Endothelial cell of umbilical vein (primary cell): ENCODE measurements around the gene SYN1. TPM values are rescaled to one million over a fixed set of nuclear protein-coding genes. Genes with fewer than 3 reads are reported as not detected.

ENCODE experiments used
- BruUV-seq: library from RNA; stranded (reverse); fragments of 400-500 nt; replicated peaks from 2 replicates; lab custom pipeline; 2021; lab: Mats Ljungman, UMichigan
- CTCF ChIA-PET: fragments of 300-600, 350-600 bp; sonication (Branson Sonifier 250); formaldehyde crosslinking; loops from one replicate; lab custom pipeline; 2021; ENCODE audit warnings: antibody characterized with exemption, inconsistent platforms; lab: Charles Lee
- POLR2A ChIA-PET: fragments of 300-600, 350-600 bp; sonication (Branson Sonifier 250); formaldehyde crosslinking; loops from one replicate; lab custom pipeline; 2021; ENCODE audit warnings: antibody characterized with exemption, inconsistent platforms; lab: Charles Lee
- DNase-seq: peaks from one replicate; pipeline ENCODE4 v3.0.0-alpha.2; 2011; ENCODE audit warnings: low read depth, low spot score
- FAIRE-seq: peaks from 2 replicates; lab custom pipeline; 2011; peaks lifted over from hg19 to GRCh38; lab: Jason Lieb, UNC
- H2AFZ ChIP-seq: 2 replicates; pipeline ENCODE4 v1.6.0; 2012; ENCODE audit warnings: low read depth, low read length, control low read depth, inconsistent platforms
- H3K27ac ChIP-seq: 2 replicates; pipeline ENCODE4 v1.5.1; 2011; ENCODE audit warnings: low read depth, mild to moderate bottlenecking, control low read depth, low read length, moderate library complexity; ENCODE audit not compliant: insufficient read depth
- H3K27me3 ChIP-seq, 2 experiments: 2 replicates each; pipeline versions ENCODE4 v1.6.0 to v1.6.1; 2011; ENCODE audit warnings: low read length in 2 of 2, mixed read lengths in 1 of 2; ENCODE audit not compliant: control insufficient read depth in 2 of 2, insufficient read depth in 2 of 2
- H3K36me3 ChIP-seq, 2 experiments: 2 replicates in 1 of 2; 3 replicates in 1 of 2; pipeline ENCODE4 v1.5.1; 2011; ENCODE audit warnings: low read length in 2 of 2, mild to moderate bottlenecking in 1 of 2, moderate library complexity in 1 of 2; ENCODE audit not compliant: control insufficient read depth in 2 of 2, insufficient read depth in 2 of 2; ENCODE audit errors: extremely low read depth in 1 of 2
- H3K4me1 ChIP-seq: 3 replicates; pipeline ENCODE4 v1.5.1; 2011; ENCODE audit warnings: mild to moderate bottlenecking, low read length; ENCODE audit not compliant: control insufficient read depth, insufficient read depth; ENCODE audit errors: extremely low read depth
- H3K4me2 ChIP-seq: 2 replicates; pipeline ENCODE4 v1.6.1; 2011; ENCODE audit warnings: low read length, control low read depth, mixed read lengths; ENCODE audit not compliant: insufficient read depth
- H3K4me3 ChIP-seq, 3 experiments: fragments of 200-600 bp in 1 of 3; sonication (generic), shearing (Covaris generic) in 1 of 3; replicated peaks in 1 of 3; 2 replicates each; pipeline ENCODE4 v1.5.1; 2011 to 2016; ENCODE audit warnings: control low read depth in 3 of 3, low read length in 3 of 3, mild to moderate bottlenecking in 2 of 3, inconsistent platforms in 1 of 3, low read depth in 1 of 3, moderate library complexity in 1 of 3; ENCODE audit not compliant: insufficient read depth in 1 of 3
- H3K79me2 ChIP-seq: 2 replicates; pipeline ENCODE4 v1.6.0; 2012; ENCODE audit warnings: low read length, inconsistent platforms; ENCODE audit not compliant: control insufficient read depth, insufficient read depth
- H3K9ac ChIP-seq: replicated peaks from 2 replicates; pipeline ENCODE3; 2011; ENCODE audit warnings: low read length, control low read depth; ENCODE audit not compliant: insufficient read depth; ENCODE audit errors: extremely low read depth
- H3K9me1 ChIP-seq: replicated peaks from 3 replicates; pipeline ENCODE4 v1.6.0; 2011; ENCODE audit warnings: mild to moderate bottlenecking, low read length; ENCODE audit not compliant: control insufficient read depth, insufficient read depth; ENCODE audit errors: extremely low read depth
- H3K9me3 ChIP-seq: replicated peaks from 2 replicates; pipeline ENCODE4 v1.5.1; 2012; ENCODE audit warnings: low read length, inconsistent platforms; ENCODE audit not compliant: control insufficient read depth, insufficient read depth
- H4K20me1 ChIP-seq: replicated peaks from 2 replicates; pipeline ENCODE3; 2011; ENCODE audit warnings: mild to moderate bottlenecking, low read length; ENCODE audit not compliant: control insufficient read depth, insufficient read depth; ENCODE audit errors: extremely low read depth
- CTCF ChIP-seq, 2 donors: IDR thresholded peaks; 1 replicate in 1 of 2; 2 replicates in 1 of 2; pipeline ENCODE4 v1.5.1; 2011; ENCODE audit warnings: low read length in 2 of 2, mild to moderate bottlenecking in 2 of 2, moderate library complexity in 2 of 2, control low read depth in 1 of 2, inconsistent platforms in 1 of 2, low read depth in 1 of 2; ENCODE audit not compliant: insufficient read depth in 1 of 2; ENCODE audit errors: extremely low read depth in 1 of 2
- EZH2 ChIP-seq: IDR thresholded peaks from 2 replicates; pipeline ENCODE4 v1.6.1; 2012; ENCODE audit warnings: borderline replicate concordance, low read depth, mild to moderate bottlenecking, moderate library complexity, low read length, inconsistent platforms; ENCODE audit not compliant: severe bottlenecking
- JUN ChIP-seq: IDR thresholded peaks from 2 replicates; pipeline ENCODE4 v1.6.1; 2011; ENCODE audit warnings: borderline replicate concordance, low read depth; ENCODE audit not compliant: insufficient read length, insufficient read depth
- MAX ChIP-seq: IDR thresholded peaks from 2 replicates; pipeline ENCODE4 v1.6.1; 2011; ENCODE audit not compliant: insufficient read depth, insufficient read length
- MYC ChIP-seq: IDR thresholded peaks from one replicate; pipeline ENCODE4 v1.6.1; 2011; ENCODE audit warnings: mild to moderate bottlenecking, low read depth, low read length
- POLR2AphosphoS5 ChIP-seq: IDR thresholded peaks from 2 replicates; pipeline ENCODE4 v1.6.1; 2012; ENCODE audit warnings: low read depth, mild to moderate bottlenecking, control low read depth, low read length, moderate library complexity; ENCODE audit not compliant: insufficient read depth
- dilution Hi-C: fragments of 300-500 bp; cut with MboI; formaldehyde crosslinking; loops from one replicate; pipeline ENCODE4 v1.15.0; 2019; ENCODE audit warnings: low sequenced_read_pairs; ENCODE audit not compliant: extremely low pct_ligation_motif_present
- intact Hi-C: fragments of 100-400 bp; cut with micrococcal nuclease; formaldehyde crosslinking; loops from one replicate; pipeline ENCODE4 v1.10.0; 2022
- polyA plus RNA-seq, 4 experiments: library from polyadenylated mRNA; depleted of rRNA in 3 of 4; stranded (reverse) in 3 of 4; unstranded in 1 of 4; fragments of >200 nt; gene quantifications; 2 replicates each; pipeline versions ENCODE4 v1.2.1 to v1.2.3, GENCODE V29; 2011 to 2012; ENCODE audit warnings: missing spikeins in 1 of 4
- total RNA-seq: library from RNA; stranded (reverse); gene quantifications from 2 replicates; pipeline ENCODE4 v1.2.3, GENCODE V29; 2021

The SYN1 gene
- total and polyA plus RNA-seq, 2 donors (not counting 3 experiments of a cell fraction or from before 2014, with no cell fraction given): not detected

- ChIA-PET POLR2A (no interaction called here), CTCF (interaction anchor here (0.6 to 2.2 kb wide), 13 partner anchors 14 to 147 kb away, joined by 3 to 13 read pairs (median 6); no protein-coding TSS in a partner anchor)
- H3K36me3 ChIP-seq: peaks cover 0 to 2% of the 10 kb centered on the region in 2 experiments
- H3K4me1 ChIP-seq: peaks cover 9% of the 10 kb centered on the region
- intact Hi-C loops (loop anchor here (1.0 to 5.0 kb wide), 3 partner anchors 82 to 147 kb away; no protein-coding TSS in a partner anchor), dilution Hi-C loops (no loop called here)
- BruUV-seq: no TSS peak
- TF ChIP-seq CTCF (IDR thresholded peaks at IDR 0.05; ENCODE audit: extremely low read depth in 1 of 2, insufficient read depth in 1 of 2, low read depth in 1 of 2, low read length in 2 of 2) (peak; percentile 21 to 42), EZH2 (no peak), POLR2AphosphoS5 (no peak), JUN (no peak)
- no peak overlapping the region for H3K4me3 ChIP-seq
- H2AFZ ChIP-seq: no peak overlapping the region
- peaks cover 10% of the 10 kb centered on the region for H3K79me2 ChIP-seq
- no peak for FAIRE-seq
- no peaks in the 10 kb centered on the region for H3K27me3 ChIP-seq
- DNase-seq: no peak
- H3K27ac ChIP-seq: no peak overlapping the region
- no peaks in the 10 kb centered on the region for H4K20me1 ChIP-seq
- no peaks in the 10 kb centered on the region for H3K9me1 ChIP-seq
- no peaks in the 10 kb centered on the region for H3K9me3 ChIP-seq
- H3K9ac ChIP-seq: no peak overlapping the region
- H3K4me2 ChIP-seq: no peak overlapping the region
These were observed 25.0 kb upstream of the SYN1 start for GRCh38 chrX:47644557-47645091.

GRCh38 chrX:47643926-47644325 lies 24.3 kb upstream of the SYN1 start:
- Histone ChIP-seq H3K4me2 (no peak overlapping the region), H2AFZ (no peak overlapping the region), H3K36me3 (peaks cover 0 to 6% of the 10 kb centered on the region in 2 experiments), H3K9ac (no peak overlapping the region), H3K9me1 (no peaks in the 10 kb centered on the region), H3K9me3 (no peaks in the 10 kb centered on the region), H3K4me3 (no peak overlapping the region), H3K27me3 (no peaks in the 10 kb centered on the region), H3K4me1 (peaks cover 3% of the 10 kb centered on the region), H3K27ac (no peak overlapping the region), H3K79me2 (peaks cover 4% of the 10 kb centered on the region), H4K20me1 (no peaks in the 10 kb centered on the region)
- peak; percentile 40 for DNase-seq
- POLR2A ChIA-PET: no interaction called here
- intact Hi-C loops (loop anchor here (1.0 to 5.0 kb wide), 3 partner anchors 82 to 147 kb away; no protein-coding TSS in a partner anchor), dilution Hi-C loops (no loop called here)
- CTCF ChIA-PET: interaction anchor here (0.6 to 2.2 kb wide), 13 partner anchors 13 to 383 kb away, joined by 3 to 13 read pairs (median 6); no protein-coding TSS in a partner anchor
- no TSS peak for BruUV-seq
- TF ChIP-seq MYC (no peak), MAX (no peak), CTCF (IDR thresholded peaks at IDR 0.05; ENCODE audit: extremely low read depth in 1 of 2, insufficient read depth in 1 of 2, low read depth in 1 of 2, low read length in 2 of 2) (peak; percentile 20 to 56)
- peak; percentile 87 for FAIRE-seq
